ENCODE results near the gene RAB12. TPM values are rescaled to one million over a fixed set of nuclear protein-coding genes. Genes with fewer than 3 reads are reported as not detected.

The RAB12 gene
- total RNA-seq, 1 donor from 2014 or later, result 113 TPM

GRCh38 chr18:8662560-8663255 is 53.5 kb downstream of the RAB12 start:
- DNase-seq (ENCODE audit: missing footprints), result no peak
- intact Hi-C loops (cut with DNase I), result no loop called here
- ATAC-seq, result no peak

DNA sequence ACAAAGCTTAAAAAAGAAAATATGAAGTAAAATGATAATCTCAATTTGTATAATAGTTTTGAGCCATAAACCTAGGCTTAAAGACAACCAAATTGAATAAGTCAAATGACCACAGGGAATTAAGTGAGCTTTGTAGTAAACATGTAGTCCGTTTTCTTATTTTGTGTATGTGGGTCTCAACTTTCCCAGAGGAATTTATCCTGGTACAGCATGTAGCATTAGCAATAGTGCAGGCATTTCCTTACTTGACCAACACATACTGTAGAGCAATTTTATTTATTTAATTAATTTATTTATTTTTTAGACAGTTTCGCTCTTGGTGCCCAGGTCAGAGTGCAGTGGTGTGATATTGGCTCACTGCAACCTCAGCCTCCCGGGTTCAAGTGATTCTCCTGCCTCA is 58.6 kb downstream of the RAB12 start:
- intact Hi-C loops (cut with DNase I), result no loop called here
- DNase-seq (ENCODE audit: missing footprints) (no peak), ATAC-seq (no peak)

GRCh38 chr18:8668381-8668780 is 59.1 kb downstream of the RAB12 start:
- ATAC-seq, result no peak

GRCh38 chr18:8669571-8669970 is 60.3 kb downstream of the RAB12 start:
- ATAC-seq (no peak), DNase-seq (ENCODE audit: missing footprints) (no peak)
- intact Hi-C loops (cut with DNase I), result no loop called here

More at GRCh38 chr18:8668381-8668780, 59.1 kb downstream of the RAB12 start:
- no peak for DNase-seq (ENCODE audit: missing footprints)
- intact Hi-C loops (cut with DNase I), result no loop called here

GRCh38 chr18:8673256-8674209 is 64.3 kb downstream of the RAB12 start:
- intact Hi-C loops (cut with DNase I), result no loop called here
- DNase-seq (ENCODE audit: missing footprints), result no peak
- ATAC-seq, result no peak

DNA sequence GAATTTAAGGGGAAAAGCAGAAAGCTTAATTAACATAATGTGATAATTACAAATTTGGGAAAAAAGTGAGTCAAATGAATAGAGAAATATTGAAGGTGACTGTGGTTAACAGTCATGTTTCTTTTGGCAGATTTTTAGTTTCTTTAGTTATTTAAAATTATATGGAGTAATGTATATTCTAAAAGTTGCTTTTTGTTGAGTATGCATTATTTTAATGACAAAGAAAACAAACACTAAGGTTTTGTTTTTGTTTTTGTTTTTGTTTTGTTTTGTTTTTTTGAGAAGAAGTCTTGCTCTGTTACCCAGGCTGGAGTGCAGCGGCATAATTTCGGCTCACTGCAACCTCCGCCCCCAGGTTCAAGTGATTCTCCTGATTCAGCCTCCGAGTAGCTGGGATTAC is 65.8 kb downstream of the RAB12 start:
- intact Hi-C loops (cut with DNase I), result no loop called here
- ATAC-seq (no peak), DNase-seq (ENCODE audit: missing footprints) (no peak)

DNA sequence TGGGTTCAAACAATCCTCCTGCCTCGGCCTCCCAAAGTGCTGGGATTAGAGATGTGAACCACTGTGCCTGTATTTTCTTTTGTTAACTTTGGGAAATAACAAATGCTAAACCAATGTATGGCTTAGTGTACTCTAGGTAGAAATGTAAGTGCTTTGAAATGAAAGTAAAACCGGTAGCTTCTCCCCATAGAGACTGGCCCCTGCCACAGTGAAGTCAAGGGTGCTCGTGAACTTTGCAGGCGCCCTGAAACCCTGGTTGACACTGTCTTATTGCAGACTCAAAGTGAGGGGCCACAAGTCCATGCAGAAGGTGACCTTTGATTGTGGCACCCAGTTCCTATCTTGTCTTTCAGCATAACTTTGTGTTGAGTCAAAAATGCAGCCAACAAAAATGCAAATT is 72.0 kb downstream of the RAB12 start:
- DNase-seq (ENCODE audit: missing footprints) (no peak), ATAC-seq (no peak)
- intact Hi-C loops (cut with DNase I), result no loop called here

- DNase-seq (ENCODE audit: missing footprints), result no peak
- intact Hi-C loops (cut with DNase I), result no loop called here
- ATAC-seq, result no peak
These were observed 75.3 kb downstream of the RAB12 start for GRCh38 chr18:8684577-8684976.

GRCh38 chr18:8685141-8685913 is 76.1 kb downstream of the RAB12 start:
- DNase-seq (ENCODE audit: missing footprints) (no peak), ATAC-seq (no peak)
- intact Hi-C loops (cut with DNase I), result no loop called here

GRCh38 chr18:8685914-8686216 is 76.6 kb downstream of the RAB12 start:
- intact Hi-C loops (cut with DNase I), result no loop called here

GRCh38 chr18:8686611-8687010 is 77.4 kb downstream of the RAB12 start:
- ATAC-seq (no peak), DNase-seq (ENCODE audit: missing footprints) (no peak)
- intact Hi-C loops (cut with DNase I), result no loop called here

More at GRCh38 chr18:8685914-8686216, 76.6 kb downstream of the RAB12 start:
- DNase-seq (ENCODE audit: missing footprints) (no peak), ATAC-seq (no peak)

GRCh38 chr18:8688216-8688800 is 79.1 kb downstream of the RAB12 start:
- intact Hi-C loops (cut with DNase I), result no loop called here
- ATAC-seq, result no peak

GRCh38 chr18:8688816-8689215 is 79.6 kb downstream of the RAB12 start:
- intact Hi-C loops (cut with DNase I), result no loop called here
- ATAC-seq, result no peak
- no peak for DNase-seq (ENCODE audit: missing footprints)

More at GRCh38 chr18:8688216-8688800, 79.1 kb downstream of the RAB12 start:
- no peak for DNase-seq (ENCODE audit: missing footprints)

Other genes with a start within 250 kb of the RAB12 start
- 7.0 TPM for gene MTCL1, start 96.1 kb downstream of the RAB12 start, total RNA-seq